ENCODE results near the gene BTN1A1.

- TF ChIP-seq CTCF (IDR thresholded peaks at IDR 0.05; ENCODE audit: low read depth, low read length) (no peak), EZH2phosphoT487 (IDR thresholded peaks at IDR 0.05; ENCODE audit: low read depth) (no peak)
These were observed 52.1 kb downstream of the BTN1A1 start for GRCh38 chr6:26552205-26552604.
